Retinal pigment epithelial cell (primary cell): ENCODE results near the gene ZNF821.

ENCODE experiments used
- DNase-seq: peaks from one replicate; pipeline ENCODE4 v3.0.0-alpha.2; 2010; ENCODE audit warnings: low read depth
- H3K4me3 ChIP-seq: 2 replicates; pipeline ENCODE4 v1.5.1; 2011; ENCODE audit warnings: mild to moderate bottlenecking, low read length, control low read depth, moderate library complexity
- TF ChIP-seq, protein P1 (sequence below): conservative IDR thresholded peaks from 2 replicates; pipeline ENCODE4 v1.5.1; 2011; ENCODE audit warnings: low read depth, low read length, control low read depth, inconsistent platforms

ZNF821 gene

DNA sequence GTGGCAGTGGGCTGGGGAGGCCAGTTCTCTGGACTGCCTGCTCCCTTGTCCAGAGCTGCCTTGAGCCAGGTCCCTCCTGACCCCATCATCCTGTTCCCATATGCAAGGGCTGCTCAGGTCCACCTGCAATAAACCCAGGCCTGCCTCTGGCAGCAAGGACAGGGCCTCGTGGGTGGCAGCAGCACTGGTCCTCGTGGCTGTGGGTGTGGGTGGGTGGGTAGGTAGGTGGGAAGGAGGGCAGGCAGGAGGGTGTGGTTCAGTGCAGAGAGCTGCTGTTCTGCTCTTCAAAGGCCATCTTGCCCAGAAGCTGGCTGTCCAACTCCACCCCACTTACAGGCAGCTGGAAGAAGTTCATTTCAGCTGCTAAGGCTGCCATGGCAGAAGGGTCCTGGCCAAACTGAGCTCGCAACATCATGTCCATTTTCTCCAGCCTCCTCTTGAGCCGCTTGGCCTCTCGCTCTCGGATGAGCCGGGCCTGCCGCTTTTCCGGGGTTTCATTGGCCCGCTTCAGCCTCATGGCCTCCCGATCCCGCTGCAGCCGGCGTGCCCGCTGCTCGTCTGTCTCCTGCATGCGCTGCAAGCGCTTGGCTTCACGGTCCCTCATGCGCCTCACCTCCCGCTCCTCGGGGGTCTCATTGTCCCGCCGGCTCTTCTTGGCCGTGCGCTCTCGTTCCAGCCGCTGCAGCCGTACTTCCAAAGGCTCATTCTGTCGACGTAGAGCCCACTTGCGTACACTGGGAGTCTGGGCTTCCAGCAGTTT, 24.0 kb downstream of the ZNF821 start:
- TF ChIP-seq, protein P1, sequence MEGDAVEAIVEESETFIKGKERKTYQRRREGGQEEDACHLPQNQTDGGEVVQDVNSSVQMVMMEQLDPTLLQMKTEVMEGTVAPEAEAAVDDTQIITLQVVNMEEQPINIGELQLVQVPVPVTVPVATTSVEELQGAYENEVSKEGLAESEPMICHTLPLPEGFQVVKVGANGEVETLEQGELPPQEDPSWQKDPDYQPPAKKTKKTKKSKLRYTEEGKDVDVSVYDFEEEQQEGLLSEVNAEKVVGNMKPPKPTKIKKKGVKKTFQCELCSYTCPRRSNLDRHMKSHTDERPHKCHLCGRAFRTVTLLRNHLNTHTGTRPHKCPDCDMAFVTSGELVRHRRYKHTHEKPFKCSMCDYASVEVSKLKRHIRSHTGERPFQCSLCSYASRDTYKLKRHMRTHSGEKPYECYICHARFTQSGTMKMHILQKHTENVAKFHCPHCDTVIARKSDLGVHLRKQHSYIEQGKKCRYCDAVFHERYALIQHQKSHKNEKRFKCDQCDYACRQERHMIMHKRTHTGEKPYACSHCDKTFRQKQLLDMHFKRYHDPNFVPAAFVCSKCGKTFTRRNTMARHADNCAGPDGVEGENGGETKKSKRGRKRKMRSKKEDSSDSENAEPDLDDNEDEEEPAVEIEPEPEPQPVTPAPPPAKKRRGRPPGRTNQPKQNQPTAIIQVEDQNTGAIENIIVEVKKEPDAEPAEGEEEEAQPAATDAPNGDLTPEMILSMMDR: no peak
- no peak for DNase-seq
- H3K4me3 ChIP-seq: no peak overlapping the region

DNA sequence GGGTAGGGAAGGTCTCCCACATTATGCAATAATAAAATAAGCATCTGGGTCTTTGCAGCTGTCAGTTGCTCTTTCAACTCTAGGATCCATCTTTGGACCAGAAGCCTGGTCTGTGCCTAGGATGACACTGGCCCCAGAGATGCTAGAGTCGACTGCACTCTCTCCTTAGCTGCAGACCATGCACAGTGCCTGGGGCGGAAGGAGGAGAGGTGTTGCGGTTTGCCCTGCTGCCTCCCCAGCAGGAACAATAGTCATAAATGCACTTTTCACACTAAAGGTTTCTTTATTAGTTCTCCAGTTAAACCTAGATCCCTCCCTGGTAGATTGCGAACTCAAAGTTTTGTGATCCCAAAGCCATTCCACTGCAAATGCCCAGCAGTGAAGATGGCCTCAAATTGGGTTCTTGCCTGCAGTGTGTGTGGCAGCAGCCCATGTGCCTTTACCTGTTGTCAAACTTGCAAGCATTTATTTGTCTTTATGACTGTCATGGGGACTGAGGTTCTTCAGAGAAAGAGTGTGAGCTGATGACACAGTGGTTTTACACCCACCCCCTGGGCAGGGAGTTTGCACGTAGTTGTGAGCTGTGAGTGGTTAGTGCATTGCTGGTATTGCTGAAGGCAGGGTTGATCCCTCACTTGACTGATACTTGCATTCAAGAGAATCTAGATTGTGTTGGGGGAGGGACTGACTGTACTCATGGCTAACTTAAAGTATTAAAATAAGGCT, 27.9 kb downstream of the ZNF821 start:
- TF ChIP-seq, protein P1: no peak
- DNase-seq: no peak
- H3K4me3 ChIP-seq: no peak overlapping the region

DNA sequence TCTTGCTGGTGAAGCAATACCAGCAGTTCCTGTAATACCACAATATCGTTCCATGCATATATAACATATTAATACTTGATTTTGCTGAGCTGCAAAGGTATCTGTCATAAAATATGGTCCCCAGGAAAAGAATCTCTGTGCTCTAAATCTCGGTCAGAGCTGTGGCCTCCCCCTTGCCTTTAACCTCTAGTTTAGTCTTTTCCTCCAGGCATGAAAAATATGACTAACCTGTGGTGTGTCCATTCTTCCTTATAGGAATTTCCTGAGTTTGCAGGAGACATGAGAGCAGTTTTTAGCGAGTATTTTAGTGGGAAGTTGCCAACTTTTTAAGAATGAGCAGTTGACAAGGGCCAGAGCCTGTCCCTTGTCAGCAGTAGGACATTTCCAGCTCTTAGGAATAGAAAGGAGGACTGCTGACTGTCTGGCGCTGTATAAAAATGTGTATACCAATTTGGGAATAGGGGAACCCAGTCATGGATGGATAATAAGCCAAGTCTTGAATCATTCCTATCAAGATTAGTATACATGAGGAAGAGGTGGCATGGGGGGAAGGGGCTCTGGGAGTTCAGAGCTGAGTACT, 29.5 kb downstream of the ZNF821 start:
- H3K4me3 ChIP-seq: no peak overlapping the region
- TF ChIP-seq, protein P1: no peak
- DNase-seq: no peak

DNA sequence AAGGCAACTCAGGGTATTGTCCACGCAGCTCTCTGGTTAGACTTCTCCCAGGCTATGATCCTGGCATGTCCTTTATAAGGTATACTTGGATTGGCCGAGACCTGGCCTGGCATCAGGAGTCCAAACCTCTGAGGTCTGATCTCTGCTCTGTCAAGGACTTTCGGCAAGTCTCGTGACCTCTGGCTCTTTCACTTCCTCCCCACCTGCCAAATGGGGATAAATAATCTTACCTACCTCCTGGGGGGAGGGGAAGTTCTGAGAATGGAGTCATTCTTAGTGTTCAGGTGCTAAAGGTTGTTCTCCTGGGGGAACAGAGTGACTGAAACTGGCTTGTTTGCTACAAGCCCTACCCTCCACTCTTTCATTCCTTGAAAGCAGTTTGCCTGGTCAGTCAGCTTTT, 30.6 kb downstream of the ZNF821 start:
- DNase-seq: no peak
- TF ChIP-seq, protein P1: no peak
- no peak overlapping the region for H3K4me3 ChIP-seq

DNA sequence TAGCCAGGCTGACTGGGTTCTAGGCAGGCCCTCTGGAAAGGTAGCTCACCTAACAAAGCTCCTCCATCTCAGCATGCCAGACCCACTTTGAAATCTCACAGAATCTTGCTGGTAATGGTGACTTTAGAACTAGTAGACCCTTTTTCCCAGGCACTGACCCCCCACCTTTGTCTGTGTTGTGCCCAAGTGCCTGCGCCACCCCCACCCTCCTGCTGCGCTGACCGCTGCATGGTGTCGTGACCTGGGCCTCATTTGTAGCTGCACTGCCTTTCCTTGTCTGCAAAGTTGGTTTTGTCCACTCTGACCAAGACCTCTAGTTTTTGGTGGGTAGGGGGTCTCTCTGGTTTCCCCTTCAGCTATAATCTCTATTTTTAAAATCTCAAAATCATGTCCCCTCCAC, 31.4 kb downstream of the ZNF821 start:
- TF ChIP-seq, protein P1: no peak

DNA sequence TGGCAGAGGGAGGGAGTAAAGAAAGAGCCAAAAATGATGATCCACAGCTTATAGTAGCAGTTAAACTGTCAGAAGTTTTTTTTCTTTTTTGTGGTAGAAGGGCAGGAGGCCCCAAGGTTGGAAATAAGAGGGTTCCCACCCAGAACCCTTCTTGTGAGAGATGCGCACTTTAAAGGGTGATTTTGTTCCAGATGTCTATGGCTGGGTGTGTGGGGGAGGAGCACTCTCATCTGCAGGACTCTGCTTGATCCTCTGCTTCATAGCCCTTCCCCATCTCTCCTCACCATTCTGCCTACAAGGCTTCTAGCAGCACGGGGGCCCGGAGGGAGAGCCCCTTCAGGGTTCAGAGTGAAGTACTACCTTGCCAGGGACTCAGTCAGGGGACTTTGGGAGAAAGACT, 31.8 kb downstream of the ZNF821 start:
- TF ChIP-seq, protein P1: no peak
- DNase-seq: no peak
- no peak overlapping the region for H3K4me3 ChIP-seq

More for the DNA sequence above, 31.4 kb downstream of the ZNF821 start:
- DNase-seq: no peak
- H3K4me3 ChIP-seq: no peak overlapping the region
